ENCODE data around the gene HIF1A.
"Not testable (repeated sequence)": the region's sequence is repeated elsewhere in the genome, so short reads cannot be mapped to it uniquely, and the experiment has no call there.

HIF1A gene

DNA sequence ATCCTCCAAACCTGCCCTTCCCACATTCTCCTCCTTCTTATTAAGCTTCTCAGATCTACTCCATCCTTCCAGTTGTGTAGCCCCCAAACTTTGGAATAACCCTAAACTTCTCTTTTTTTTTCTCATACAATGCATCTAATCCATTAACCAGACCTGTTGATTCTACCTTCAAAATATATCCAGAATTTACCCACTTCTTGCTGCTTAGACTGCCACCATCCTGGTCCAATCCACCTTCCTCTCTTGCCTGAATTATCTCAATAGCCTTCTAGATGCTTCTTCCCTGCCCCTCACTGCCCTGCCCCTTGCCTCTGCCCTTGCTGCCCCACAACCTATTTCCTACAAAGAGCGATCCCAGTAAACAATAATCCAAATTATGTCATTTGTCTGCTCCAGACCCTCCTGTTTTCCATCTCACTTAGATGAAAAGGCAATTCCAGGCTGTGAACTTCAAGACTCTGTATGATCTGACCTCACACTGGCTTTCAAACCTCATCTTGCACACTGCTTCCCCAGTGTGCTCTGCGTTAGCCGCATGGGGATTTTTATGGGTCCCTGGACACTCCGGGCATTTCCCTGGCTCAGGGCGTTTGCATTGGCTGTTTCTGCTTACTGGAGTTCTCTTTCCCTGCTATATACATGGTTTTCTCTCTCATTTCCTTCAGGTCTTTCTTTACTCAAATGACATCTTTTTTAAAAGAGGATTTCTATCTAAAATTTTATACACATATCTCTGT is 42.6 kb upstream of the HIF1A start:
- DNase-seq (ENCODE audit: insufficient read length, low spot score), result no peak
- TF ChIP-seq, protein P1, sequence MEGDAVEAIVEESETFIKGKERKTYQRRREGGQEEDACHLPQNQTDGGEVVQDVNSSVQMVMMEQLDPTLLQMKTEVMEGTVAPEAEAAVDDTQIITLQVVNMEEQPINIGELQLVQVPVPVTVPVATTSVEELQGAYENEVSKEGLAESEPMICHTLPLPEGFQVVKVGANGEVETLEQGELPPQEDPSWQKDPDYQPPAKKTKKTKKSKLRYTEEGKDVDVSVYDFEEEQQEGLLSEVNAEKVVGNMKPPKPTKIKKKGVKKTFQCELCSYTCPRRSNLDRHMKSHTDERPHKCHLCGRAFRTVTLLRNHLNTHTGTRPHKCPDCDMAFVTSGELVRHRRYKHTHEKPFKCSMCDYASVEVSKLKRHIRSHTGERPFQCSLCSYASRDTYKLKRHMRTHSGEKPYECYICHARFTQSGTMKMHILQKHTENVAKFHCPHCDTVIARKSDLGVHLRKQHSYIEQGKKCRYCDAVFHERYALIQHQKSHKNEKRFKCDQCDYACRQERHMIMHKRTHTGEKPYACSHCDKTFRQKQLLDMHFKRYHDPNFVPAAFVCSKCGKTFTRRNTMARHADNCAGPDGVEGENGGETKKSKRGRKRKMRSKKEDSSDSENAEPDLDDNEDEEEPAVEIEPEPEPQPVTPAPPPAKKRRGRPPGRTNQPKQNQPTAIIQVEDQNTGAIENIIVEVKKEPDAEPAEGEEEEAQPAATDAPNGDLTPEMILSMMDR (IDR thresholded peaks at IDR 0.05; ENCODE audit: insufficient read depth, missing control alignments), result no peak
- no peak for FAIRE-seq

DNA sequence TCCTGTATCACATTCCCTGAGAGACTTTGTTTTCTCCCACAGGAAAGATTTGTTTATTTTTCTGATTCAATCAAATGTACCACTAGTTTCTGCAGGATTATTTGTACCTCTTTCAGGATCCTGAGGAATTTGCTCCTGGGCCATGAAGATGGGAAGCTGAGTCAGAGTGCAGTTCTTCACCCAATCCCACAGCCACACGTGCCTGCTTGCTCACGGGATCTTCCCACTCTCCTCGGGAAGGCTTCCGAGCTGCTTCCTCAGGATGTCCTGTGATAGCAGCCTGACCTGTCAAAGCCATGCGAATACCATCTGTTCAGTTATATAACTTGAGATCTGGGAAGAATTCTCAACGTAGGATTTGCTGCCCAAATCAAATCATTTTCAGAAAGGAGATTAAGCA is 41.8 kb upstream of the HIF1A start:
- DNase-seq (ENCODE audit: insufficient read length, low spot score) (no peak), FAIRE-seq (no peak)
- TF ChIP-seq, protein P1 (IDR thresholded peaks at IDR 0.05; ENCODE audit: insufficient read depth, missing control alignments), result no peak

DNA sequence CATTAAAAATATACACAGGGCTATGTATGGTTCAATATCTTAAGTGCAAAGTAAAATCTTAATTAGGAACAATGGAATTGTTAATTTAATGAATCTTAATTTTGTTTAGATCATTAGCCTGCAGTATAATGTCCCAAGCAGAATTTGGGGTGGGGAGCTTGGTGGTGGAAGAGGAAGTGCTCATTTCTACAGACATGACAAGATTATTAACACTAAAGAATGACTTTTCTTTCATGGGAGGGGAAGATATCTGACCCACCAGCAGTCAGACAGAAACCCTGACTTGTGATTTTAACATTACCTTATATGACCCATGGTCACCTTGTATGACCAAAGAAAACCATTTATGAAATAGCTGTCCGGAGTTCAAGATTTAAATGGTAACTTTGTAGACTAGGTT is 41.3 kb upstream of the HIF1A start:
- FAIRE-seq, result no peak
- DNase-seq (ENCODE audit: insufficient read length, low spot score), result no peak

DNA sequence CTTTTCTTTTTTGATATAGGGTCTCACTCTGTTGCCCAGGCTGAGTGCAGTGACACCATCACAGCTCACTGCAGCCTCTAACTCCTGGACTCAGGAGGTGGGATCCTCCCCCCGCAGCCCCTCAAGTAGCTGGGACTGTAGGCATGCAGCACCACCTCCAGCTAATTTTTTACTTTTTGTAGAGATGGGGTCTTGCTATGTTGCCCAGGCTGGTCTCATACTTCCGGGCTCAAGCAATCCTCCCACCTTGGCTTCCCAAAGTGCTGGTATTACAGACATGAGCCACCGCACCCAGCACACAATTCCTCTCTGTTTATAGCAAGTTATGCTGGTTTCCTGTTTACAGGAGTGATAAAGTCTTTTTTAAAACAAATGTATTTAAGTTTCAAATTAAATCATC is 39.5 kb upstream of the HIF1A start:
- no peak for DNase-seq (ENCODE audit: insufficient read length, low spot score)
- FAIRE-seq, result no peak
- TF ChIP-seq, protein P1 (IDR thresholded peaks at IDR 0.05; ENCODE audit: insufficient read depth, missing control alignments), result no peak

More for the DNA sequence above, 41.3 kb upstream of the HIF1A start:
- TF ChIP-seq, protein P1 (IDR thresholded peaks at IDR 0.05; ENCODE audit: insufficient read depth, missing control alignments), result no peak

DNA sequence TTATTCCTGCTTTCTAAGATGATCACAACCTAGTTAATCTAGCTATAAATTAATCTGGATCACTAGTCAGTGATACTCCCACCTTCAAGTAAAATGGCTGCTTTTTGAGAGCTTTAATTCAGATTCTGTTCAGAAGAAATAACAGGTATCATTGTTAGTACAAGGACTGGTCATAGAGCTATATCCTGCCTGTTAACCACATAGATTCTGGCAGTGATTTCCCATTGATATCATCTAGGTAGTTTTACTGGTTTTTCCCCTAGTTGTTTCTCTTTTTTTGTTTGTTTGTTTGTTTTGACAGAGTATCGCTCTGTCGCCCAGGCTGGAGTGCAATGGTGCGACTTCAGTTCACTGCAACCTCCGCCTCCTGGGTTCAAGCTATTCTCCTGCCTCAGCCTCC is 39.0 kb upstream of the HIF1A start:
- FAIRE-seq, result no peak
- no peak for DNase-seq (ENCODE audit: insufficient read length, low spot score)
- TF ChIP-seq, protein P1 (IDR thresholded peaks at IDR 0.05; ENCODE audit: insufficient read depth, missing control alignments), result no peak

DNA sequence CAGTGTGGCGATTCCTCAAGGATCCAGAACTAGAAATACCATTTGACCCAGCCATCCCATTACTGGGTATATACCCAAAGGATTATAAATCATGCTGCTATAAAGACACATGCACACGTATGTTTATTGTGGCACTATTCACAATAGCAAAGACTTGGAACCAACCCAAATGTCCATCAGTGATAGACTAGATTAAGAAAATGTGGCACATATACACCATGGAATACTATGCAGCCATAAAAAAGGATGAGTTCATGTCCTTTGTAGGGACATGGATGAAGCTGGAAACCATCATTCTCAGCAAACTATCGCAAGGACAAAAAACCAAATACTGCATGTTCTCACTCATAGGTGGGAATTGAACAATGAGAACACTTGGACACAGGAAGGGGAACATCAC is 37.2 kb upstream of the HIF1A start:
- not testable (repeated sequence) for FAIRE-seq; DNase-seq (ENCODE audit: insufficient read length, low spot score)

DNA sequence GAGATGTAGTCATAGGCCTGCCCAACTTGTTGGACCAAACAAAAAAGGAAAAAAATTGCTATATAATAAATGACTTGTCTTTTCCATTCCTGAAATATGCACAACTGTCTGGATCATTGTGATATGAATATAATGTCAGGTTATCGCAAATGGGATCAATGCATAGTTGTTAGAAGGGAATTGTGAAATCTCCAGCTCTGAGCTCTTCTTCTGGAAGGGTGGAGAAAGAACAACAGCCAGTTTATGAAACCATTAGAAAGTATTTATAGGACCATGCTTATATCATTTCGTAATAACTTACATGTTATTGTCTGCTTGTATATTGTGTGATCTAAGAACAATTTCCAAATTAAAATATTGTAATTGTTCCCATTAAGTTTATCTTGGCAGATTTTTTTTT is 35.7 kb upstream of the HIF1A start:
- TF ChIP-seq, protein P1 (IDR thresholded peaks at IDR 0.05; ENCODE audit: insufficient read depth, missing control alignments), result no peak
- FAIRE-seq (no peak), DNase-seq (ENCODE audit: insufficient read length, low spot score) (no peak)

All from D721Med (cell line).